Measurements from ENCODE around the gene ULK2. TPM values are rescaled to one million over a fixed set of nuclear protein-coding genes. Genes with fewer than 3 reads are reported as not detected.

Gene ULK2
- total RNA-seq, 1 donor = 22.1 TPM

DNA sequence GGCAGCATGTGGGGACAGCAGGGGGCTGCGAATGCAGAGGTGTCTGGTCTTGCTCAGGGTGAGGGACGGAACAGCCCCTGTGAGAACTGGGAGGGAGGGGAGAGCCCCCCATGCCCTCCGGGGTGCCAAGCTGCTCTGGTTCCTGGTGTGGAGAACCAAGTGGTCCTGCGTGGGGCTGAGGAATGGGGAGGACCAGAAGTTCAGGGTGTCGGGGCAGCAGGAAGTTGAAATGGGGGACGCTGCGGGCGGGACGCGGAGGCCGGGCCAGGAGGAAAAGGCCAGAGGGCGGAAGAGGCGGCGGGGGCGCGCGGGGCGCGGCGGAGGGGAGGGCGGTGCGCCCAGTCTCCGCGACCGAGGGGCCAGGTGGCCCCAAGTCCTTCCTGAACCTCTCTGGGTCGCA is 123.2 kb downstream of the ULK2 start:
- TF ChIP-seq, protein P1, sequence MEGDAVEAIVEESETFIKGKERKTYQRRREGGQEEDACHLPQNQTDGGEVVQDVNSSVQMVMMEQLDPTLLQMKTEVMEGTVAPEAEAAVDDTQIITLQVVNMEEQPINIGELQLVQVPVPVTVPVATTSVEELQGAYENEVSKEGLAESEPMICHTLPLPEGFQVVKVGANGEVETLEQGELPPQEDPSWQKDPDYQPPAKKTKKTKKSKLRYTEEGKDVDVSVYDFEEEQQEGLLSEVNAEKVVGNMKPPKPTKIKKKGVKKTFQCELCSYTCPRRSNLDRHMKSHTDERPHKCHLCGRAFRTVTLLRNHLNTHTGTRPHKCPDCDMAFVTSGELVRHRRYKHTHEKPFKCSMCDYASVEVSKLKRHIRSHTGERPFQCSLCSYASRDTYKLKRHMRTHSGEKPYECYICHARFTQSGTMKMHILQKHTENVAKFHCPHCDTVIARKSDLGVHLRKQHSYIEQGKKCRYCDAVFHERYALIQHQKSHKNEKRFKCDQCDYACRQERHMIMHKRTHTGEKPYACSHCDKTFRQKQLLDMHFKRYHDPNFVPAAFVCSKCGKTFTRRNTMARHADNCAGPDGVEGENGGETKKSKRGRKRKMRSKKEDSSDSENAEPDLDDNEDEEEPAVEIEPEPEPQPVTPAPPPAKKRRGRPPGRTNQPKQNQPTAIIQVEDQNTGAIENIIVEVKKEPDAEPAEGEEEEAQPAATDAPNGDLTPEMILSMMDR (IDR thresholded peaks at IDR 0.05; ENCODE audit: insufficient read depth, low read length) = no peak
- no peak for DNase-seq (ENCODE audit: low read depth)
- peak overlapping the region; percentile 48 for H3K4me3 ChIP-seq (ENCODE audit: low read depth, low read length)

DNA sequence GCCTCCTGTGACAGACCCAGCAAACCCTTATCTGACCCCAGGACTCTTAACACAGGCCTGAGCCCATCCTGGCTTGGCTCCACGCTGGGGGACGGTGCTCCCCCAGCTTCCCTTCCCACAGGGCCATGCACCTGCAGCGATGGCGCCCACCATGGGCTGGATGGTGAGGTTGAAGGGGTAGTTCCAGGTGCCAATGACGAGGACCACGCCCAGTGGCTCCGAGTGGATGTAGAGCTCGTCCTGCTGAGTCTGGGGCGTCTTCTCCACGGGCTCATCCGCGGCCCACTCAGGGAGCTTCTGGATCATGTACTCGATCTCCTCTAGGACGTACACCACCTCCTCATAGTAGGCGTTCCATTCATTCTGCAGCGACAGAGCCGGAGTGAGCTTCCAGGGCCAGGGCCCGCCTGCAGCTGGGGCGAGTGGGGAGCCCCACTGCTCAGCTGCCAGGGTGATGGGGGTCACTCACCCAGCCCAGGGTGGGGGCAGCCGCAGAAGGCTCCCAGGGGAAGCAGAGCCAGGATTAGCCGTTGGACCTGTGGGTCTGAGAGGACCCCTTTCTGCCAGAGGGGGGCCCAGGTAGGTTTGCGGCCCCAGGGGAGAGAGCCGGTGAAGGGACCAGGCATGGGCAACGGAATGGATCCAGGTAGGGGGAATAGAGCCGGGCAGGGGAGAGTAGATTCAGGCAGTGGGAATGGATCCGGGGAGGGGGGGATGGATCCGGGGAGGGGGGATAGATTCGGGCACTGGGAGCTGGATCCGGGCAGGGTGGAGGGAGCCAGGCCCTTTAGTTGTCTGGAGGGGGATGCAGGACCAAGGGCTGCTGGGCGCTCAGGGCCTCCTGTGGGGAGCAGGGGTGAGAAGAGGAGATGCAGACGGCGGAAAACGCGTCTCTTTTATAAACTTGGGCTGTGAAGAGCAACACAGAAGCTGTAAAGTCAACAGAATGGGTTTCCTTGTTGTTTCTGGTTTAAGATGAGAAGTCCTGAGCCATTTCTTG is 124.3 kb downstream of the ULK2 start:
- no peak for DNase-seq (ENCODE audit: low read depth)
- no peak overlapping the region for H3K4me3 ChIP-seq (ENCODE audit: low read depth, low read length)
- TF ChIP-seq, protein P1 (IDR thresholded peaks at IDR 0.05; ENCODE audit: insufficient read depth, low read length) = no peak

DNA sequence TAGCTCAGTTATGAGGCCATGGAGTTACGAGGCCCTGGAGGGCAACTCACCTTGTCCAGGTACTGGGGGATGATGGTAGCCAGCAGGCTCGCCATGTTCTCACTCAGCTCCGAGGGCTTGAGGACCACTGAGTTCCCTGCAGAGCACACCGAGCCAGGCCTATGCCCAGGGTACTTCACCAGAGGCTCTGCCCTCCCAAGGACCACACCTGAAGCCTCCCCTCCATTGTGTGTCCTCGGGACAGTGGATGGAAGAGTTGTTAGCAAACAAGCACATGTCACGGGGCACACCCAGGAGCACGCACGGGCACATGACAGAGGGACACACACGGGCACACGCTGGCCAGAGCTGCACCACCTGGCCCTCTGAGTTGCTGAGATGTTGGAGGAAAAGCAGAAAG is 125.2 kb downstream of the ULK2 start:
- no peak for DNase-seq (ENCODE audit: low read depth)
- TF ChIP-seq, protein P1 (IDR thresholded peaks at IDR 0.05; ENCODE audit: insufficient read depth, low read length) = no peak
- no peak overlapping the region for H3K4me3 ChIP-seq (ENCODE audit: low read depth, low read length)

DNA sequence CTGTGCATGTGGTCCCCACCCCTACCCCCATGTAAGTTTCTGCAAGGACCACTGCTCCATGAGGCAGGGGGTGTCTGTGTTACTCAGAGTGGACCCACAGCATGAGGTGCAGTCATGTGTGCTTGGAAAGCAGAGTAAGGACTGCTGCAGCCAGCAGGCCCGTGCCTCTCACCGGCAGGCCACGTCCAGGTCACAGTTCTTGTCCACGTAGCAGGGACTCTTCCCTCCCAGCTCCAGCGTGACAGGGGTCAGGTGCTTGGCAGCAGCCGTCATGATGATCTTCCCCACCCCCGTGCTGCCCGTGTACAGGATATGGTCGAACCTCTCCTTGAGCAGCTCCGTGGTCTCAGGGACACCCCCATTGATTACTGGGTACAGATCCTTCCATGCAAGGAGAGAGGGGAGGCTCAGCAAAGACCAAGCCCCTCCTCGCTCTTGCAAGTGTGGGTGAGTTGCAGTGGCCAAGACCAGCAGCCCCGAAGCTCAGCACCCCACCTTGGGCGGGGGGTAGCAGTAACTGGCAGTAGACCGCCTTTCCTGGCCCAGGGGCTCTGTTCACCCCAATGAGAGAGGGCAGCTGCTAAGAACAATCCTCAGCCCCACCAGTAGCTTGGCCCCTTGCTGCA is 125.8 kb downstream of the ULK2 start:
- DNase-seq (ENCODE audit: low read depth) = no peak
- TF ChIP-seq, protein P1 (IDR thresholded peaks at IDR 0.05; ENCODE audit: insufficient read depth, low read length) = no peak
- no peak overlapping the region for H3K4me3 ChIP-seq (ENCODE audit: low read depth, low read length)

DNA sequence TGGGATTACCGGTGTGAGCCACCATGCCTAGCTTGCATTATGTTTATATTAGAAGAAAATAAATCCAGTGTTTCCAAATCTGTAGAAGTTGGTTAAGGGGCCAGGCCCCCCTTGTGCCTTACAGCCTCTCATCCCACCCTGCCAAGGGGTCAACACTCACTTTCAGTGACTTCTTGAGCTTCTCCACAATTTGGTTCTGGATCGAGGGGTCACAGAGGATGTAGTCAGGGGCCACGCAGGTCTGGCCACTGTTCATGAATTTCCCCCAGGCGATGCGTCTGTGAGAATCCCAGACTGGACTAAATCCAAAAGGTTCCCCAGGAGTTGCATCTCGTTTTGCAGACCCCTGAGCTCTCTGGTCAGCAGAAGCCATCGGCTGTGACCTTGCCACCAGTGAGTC is 126.8 kb downstream of the ULK2 start:
- TF ChIP-seq, protein P1 (IDR thresholded peaks at IDR 0.05; ENCODE audit: insufficient read depth, low read length) = no peak
- no peak for DNase-seq (ENCODE audit: low read depth)
- no peak overlapping the region for H3K4me3 ChIP-seq (ENCODE audit: low read depth, low read length)

DNA sequence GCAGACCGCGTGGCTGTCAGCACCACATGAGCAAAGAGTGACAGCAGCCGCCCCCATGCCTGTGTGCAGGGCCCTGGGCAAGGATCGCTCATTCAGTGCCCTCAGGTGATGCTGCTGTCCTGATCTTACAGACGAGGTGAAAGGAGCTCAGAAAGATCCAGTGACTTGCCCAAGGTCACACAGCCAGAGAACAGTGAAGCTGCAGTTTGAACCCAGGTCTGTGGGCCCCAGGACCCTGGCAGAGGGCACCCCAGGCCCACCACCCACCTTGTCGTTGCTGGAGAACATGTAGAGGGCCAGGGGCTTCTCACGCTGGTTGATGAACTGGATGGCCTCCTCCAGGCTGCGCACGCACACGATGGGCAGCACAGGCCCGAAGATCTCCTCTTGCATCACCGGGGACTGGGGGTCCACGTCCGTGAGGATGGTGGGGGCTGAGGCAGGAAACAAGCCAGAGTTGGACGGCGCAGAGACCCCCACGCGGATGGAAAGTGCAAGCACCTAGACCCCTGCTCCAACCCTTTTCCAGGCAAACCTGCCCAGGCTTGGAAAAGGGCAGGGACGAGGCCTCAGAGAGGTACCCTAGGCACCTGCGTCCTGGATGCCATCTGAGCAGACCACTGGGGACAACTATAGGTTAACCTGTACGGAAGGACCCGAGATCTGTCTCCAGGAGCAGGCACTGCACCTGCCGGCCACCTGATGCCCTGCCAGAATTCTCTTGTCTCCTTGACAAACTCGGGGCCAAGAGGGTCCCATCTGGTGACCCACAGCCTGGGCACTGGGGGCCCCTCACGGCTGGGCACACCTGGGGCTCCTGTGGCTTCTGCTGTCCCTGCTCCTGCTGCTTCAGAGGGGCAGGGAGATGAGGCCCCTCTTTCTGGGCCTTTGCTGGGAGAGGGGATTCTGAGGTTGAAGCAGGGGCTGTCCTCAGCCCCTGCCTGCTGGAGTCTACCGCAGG is 128.2 kb downstream of the ULK2 start:
- TF ChIP-seq, protein P1 (IDR thresholded peaks at IDR 0.05; ENCODE audit: insufficient read depth, low read length) = no peak
- H3K4me3 ChIP-seq (ENCODE audit: low read depth, low read length) = no peak overlapping the region
- no peak for DNase-seq (ENCODE audit: low read depth)
